GM12801 (cell line): Measurements from ENCODE around the gene GPR183.

ENCODE experiments used
- TF ChIP-seq, protein P1 (sequence below): IDR thresholded peaks from one replicate; pipeline ENCODE4 v1.5.1; 2011; ENCODE audit warnings: control low read depth; ENCODE audit not compliant: insufficient read length; ENCODE audit errors: extremely low read depth

GPR183 gene

DNA sequence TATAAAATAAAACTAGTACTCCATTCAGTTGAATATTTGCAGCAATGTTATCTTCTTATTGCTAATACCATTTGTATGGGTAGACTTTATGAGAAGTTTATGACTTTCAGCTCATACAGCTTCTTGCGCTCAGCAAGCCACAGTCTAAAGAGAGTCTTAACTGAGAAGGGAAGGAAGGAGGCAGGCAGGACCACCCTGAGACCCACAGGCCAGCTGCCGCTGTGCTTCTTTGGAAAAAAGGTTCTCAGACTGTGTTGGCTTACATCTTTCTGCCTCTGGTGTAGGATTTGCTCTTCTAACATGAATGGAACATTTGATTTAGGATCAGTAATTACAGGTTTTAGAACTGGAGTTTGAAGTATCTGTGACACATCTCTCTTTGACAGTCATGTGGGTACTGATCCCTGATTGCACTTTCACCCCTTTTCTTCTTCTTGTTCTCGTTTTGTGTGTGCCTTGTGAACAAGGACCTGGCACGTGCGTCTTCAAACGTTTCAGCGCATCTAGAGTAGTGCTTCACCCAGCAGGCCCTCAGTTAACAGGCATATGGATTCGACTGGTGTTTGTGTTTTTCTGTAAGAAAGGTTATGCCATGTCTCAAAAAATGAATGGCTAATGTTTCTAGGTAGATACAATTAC lies 41.9 kb downstream of the GPR183 start:
- TF ChIP-seq, protein P1, sequence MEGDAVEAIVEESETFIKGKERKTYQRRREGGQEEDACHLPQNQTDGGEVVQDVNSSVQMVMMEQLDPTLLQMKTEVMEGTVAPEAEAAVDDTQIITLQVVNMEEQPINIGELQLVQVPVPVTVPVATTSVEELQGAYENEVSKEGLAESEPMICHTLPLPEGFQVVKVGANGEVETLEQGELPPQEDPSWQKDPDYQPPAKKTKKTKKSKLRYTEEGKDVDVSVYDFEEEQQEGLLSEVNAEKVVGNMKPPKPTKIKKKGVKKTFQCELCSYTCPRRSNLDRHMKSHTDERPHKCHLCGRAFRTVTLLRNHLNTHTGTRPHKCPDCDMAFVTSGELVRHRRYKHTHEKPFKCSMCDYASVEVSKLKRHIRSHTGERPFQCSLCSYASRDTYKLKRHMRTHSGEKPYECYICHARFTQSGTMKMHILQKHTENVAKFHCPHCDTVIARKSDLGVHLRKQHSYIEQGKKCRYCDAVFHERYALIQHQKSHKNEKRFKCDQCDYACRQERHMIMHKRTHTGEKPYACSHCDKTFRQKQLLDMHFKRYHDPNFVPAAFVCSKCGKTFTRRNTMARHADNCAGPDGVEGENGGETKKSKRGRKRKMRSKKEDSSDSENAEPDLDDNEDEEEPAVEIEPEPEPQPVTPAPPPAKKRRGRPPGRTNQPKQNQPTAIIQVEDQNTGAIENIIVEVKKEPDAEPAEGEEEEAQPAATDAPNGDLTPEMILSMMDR, result no peak

- TF ChIP-seq, protein P1, result no peak
Measured at GRCh38 chr13:99264051-99264450, 43.1 kb downstream of the GPR183 start.

DNA sequence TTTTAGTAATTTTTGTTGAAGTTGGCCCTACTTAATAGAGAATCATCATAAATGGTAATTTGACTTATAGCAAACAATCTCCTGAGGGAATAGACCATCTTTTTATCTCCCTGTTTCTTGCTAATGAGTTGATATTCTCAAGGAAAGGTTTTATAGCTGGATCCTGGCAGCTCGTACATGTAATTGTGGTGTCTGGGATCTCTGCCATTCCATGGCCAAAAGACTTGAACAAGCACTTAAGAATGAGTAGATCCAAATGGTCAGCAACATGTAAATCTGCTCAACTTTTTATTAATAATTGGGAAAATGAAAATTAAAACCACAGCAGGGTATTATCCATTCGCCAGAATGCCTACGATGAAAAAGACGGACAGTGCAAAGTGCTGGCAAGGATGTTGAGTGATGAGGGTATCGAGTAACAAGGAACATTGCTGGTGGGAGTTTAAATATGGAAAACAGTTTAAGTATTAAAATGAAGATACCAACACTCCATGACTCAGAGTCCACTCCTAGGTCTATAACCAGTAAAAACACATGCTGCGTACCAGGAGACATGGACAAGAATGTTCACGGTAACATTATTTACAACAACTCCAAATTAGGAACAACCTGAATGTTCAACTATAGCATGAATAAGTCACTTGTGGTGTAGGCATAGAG lies 43.9 kb downstream of the GPR183 start:
- TF ChIP-seq, protein P1, result no peak

- TF ChIP-seq, protein P1, result no peak
Measured at GRCh38 chr13:99261059-99261458, 46.1 kb downstream of the GPR183 start.

- TF ChIP-seq, protein P1, result no peak
Measured at GRCh38 chr13:99260216-99260615, 47.0 kb downstream of the GPR183 start.

DNA sequence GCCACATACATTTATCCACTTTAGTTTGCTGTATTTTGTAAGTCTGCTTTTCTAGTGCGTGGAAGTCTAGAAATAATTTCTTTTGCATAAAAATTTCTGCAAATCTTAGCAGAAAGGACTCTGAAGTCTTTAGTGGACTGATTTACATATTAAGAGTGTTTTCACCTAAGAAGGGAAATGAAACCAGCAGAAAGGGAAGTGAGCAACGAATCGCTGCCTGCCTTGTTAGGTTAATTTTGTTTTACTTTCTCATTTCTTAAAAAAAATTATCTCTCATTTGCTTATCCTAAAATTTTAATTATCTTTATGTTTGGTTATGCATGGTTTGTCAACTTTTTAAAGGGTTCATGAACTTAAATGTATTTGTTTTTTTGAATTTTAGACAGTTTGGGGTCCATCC lies 48.3 kb downstream of the GPR183 start:
- TF ChIP-seq, protein P1, result no peak

- TF ChIP-seq, protein P1, result no peak
Measured at GRCh38 chr13:99258210-99258860, 48.9 kb downstream of the GPR183 start, which contains the start of gene GPR18. TSS of gene GPR18 (minus strand) at chr13:99258379. CDS start at chr13:99255872, 2,507 bp downstream.
